Peyer's patch (tissue), 4 donors: ENCODE measurements around the gene LTF.

ENCODE experiments used
- CTCF ChIP-seq, 6 experiments: fragments of 450-650 bp in 4 of 6; fragments of 200-600 bp in 2 of 6; sonication (generic) in 1 of 6; IDR thresholded peaks; one replicate each; pipeline ENCODE4 v1.5.1; 2017 to 2019; ENCODE audit warnings: antibody characterized with exemption in 6 of 6, mild to moderate bottlenecking in 3 of 6, moderate library complexity in 1 of 6
- POLR2A ChIP-seq, 2 donors: fragments of 450-650 bp; IDR thresholded peaks; one replicate each; pipeline ENCODE4 v1.5.1; 2017; ENCODE audit warnings: antibody characterized with exemption in 2 of 2, mild to moderate bottlenecking in 2 of 2, moderate library complexity in 2 of 2

DNA sequence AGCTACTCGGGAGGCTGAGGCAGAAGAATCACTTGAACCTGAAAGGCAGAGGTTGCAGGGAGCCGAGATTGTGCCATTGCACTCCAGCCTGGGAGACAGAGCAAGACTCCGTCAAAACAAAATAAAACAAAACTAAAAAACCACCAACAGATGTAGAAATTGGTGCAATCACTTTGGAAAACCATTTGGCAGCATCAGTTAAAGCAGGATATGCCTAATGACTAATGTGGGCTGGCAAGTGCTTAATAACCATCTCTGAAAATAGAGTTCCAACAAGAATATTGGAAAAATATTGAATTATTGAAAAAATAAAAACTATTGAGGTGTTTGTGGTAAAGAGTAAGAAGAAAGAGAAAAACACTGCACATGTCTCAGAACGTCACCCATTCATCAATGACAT lies 16.9 kb upstream of the LTF start:
- no peak for TF ChIP-seq CTCF (IDR thresholded peaks at IDR 0.05)
- no peak for TF ChIP-seq POLR2A (IDR thresholded peaks at IDR 0.05)
